Measurements from ENCODE around the gene ASB18.
A peak's percentile ranks its signal among the peaks of the same experiment; 100 is the strongest.

DNA sequence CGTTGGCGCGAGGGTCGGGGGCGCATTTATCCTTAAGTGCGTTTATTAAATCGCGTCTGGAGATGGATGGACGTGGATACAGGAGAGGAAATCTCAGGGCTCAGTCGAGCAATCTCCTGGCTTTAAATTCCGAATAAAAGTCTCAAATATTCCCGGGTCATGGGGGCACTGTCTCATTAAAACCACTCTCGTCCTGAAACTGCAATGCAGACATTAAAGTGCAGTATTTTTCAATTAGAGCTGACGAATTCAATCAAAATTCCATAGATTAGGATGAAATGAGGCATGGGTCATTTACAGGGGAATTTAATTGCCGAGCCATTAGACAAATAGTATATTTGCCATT is 85.3 kb downstream of the ASB18 start:
- TF ChIP-seq CEBPB (IDR thresholded peaks at IDR 0.05; ENCODE audit: low read depth, low read length) (no peak), ATF2 (IDR thresholded peaks at IDR 0.05; ENCODE audit: low read length) (no peak), EZH2 (IDR thresholded peaks at IDR 0.05; ENCODE audit: low read depth, low read length, severe bottlenecking) (peak; percentile 71), JUN (IDR thresholded peaks at IDR 0.05; ENCODE audit: low read depth, low read length) (no peak), SIX5 (IDR thresholded peaks at IDR 0.05; ENCODE audit: low read depth, low read length) (no peak), CTCF (IDR thresholded peaks at IDR 0.05; ENCODE audit: control extremely low read depth in 1 of 3, insufficient read depth in 1 of 3, low read depth in 1 of 3, low read length in 3 of 3) (no peak), POLR2AphosphoS5 (IDR thresholded peaks at IDR 0.05; ENCODE audit: low read depth, low read length) (no peak), TAF1 (IDR thresholded peaks at IDR 0.05; ENCODE audit: low read depth, low read length) (no peak), POLR2A (IDR thresholded peaks at IDR 0.05; ENCODE audit: control extremely low read depth in 1 of 2, low read depth in 2 of 2, low read length in 2 of 2) (no peak)

All from H1 (cell line).